ENCODE measurements around the gene AKAP13. TPM values are rescaled to one million over a fixed set of nuclear protein-coding genes. Genes with fewer than 3 reads are reported as not detected.

AKAP13 gene
- polyA plus RNA-seq, 1 of the 3 experiments (the other 2 are of a cell fraction): 8.4 TPM

DNA sequence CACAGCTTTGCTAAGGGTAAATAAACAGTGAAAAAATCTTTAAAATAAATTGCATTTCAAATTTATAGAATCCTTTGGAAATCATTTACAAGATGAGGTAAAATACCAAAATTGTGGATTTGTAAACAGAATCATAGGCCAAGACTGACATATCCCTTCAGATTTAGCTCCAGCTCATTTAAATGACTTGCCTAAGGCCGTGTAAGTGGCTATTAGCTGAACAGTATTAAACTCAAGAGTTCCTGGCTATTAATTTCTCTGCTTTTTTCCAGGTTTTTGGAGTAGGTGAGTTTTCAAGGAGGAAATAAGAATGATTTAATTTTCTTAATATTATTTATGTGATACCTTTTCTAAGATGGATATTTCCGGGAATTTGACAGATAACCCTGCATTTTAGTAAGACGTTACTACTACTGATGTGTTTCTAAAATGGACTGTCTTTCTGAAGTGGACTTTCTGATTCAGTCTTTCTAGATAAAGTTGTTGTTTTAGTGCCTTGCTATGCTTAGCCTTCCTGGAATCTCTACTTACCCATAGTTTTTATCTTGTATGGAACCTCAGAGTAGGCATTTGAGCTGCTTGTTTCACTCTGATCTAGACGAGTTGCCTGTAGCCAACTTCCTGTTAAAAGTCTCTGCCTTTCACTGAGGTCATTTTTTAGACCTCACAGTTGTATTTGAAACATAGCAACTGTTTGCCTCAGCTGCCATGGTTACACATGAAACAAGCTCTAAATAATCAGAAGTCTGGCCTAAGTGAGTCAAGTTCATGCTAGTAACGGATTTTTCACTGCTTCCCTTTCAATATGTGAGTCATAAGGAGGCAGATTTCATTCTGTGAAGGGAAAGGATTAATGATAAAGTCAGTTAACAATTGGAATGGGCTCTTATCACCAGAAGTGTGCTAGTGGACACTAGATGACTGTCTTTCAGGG is 287.4 kb downstream of the AKAP13 start (continued):
- TF ChIP-seq, protein P1, sequence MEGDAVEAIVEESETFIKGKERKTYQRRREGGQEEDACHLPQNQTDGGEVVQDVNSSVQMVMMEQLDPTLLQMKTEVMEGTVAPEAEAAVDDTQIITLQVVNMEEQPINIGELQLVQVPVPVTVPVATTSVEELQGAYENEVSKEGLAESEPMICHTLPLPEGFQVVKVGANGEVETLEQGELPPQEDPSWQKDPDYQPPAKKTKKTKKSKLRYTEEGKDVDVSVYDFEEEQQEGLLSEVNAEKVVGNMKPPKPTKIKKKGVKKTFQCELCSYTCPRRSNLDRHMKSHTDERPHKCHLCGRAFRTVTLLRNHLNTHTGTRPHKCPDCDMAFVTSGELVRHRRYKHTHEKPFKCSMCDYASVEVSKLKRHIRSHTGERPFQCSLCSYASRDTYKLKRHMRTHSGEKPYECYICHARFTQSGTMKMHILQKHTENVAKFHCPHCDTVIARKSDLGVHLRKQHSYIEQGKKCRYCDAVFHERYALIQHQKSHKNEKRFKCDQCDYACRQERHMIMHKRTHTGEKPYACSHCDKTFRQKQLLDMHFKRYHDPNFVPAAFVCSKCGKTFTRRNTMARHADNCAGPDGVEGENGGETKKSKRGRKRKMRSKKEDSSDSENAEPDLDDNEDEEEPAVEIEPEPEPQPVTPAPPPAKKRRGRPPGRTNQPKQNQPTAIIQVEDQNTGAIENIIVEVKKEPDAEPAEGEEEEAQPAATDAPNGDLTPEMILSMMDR (IDR thresholded peaks at IDR 0.05): no peak
- TF ChIP-seq FOXM1 (IDR thresholded peaks at IDR 0.05; ENCODE audit: low read depth) (peak; percentile 78; the same call in 1 of the 2 replicates), JUND (IDR thresholded peaks at IDR 0.05) (peak; percentile 84), TEAD4 (IDR thresholded peaks at IDR 0.05; ENCODE audit: borderline replicate concordance, insufficient read depth) (no peak), MEF2A (IDR thresholded peaks at IDR 0.05; ENCODE audit: borderline replicate concordance, low read depth) (0 out of 2 replicates have a peak, but pooled peaks have one; percentile 27), RXRA (IDR thresholded peaks at IDR 0.05; ENCODE audit: borderline replicate concordance, low read depth) (peak; percentile 23; the same call in 1 of the 2 replicates), RFX5 (IDR thresholded peaks at IDR 0.05; ENCODE audit: low read length) (no peak), POLR2AphosphoS5 (IDR thresholded peaks at IDR 0.05; ENCODE audit: low read depth, low read length) (peak; percentile 11; the same call in 1 of the 2 replicates)
- TF ChIP-seq, protein P2, sequence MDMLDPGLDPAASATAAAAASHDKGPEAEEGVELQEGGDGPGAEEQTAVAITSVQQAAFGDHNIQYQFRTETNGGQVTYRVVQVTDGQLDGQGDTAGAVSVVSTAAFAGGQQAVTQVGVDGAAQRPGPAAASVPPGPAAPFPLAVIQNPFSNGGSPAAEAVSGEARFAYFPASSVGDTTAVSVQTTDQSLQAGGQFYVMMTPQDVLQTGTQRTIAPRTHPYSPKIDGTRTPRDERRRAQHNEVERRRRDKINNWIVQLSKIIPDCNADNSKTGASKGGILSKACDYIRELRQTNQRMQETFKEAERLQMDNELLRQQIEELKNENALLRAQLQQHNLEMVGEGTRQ (IDR thresholded peaks at IDR 0.05; ENCODE audit: borderline replicate concordance, low read depth, low read length): no peak
- TF ChIP-seq, protein P3, sequence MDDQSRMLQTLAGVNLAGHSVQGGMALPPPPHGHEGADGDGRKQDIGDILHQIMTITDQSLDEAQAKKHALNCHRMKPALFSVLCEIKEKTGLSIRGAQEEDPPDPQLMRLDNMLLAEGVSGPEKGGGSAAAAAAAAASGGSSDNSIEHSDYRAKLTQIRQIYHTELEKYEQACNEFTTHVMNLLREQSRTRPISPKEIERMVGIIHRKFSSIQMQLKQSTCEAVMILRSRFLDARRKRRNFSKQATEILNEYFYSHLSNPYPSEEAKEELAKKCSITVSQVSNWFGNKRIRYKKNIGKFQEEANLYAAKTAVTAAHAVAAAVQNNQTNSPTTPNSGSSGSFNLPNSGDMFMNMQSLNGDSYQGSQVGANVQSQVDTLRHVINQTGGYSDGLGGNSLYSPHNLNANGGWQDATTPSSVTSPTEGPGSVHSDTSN (IDR thresholded peaks at IDR 0.05): peak; percentile 92

DNA sequence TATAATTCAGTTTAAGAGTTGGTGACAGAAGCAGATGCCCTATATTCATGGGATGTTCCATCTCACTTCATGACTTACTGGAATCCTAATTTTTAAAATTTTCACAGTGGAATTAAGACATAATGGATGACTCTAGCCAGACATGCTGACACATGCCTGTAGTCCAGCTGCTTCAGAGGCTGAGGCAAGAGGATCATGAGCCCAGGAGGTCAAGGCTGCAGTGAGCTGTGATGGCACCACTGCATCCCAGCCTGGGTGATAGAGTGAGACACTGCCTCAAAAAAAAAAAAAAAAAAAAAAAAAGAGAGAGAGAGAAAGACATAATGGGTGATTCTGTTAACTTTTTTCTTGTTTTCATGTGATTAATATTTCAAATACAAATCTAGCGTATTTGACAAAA is 290.8 kb downstream of the AKAP13 start:
- H3K4me1 ChIP-seq (ENCODE audit: control insufficient read depth in 1 of 2, insufficient read depth in 2 of 2, low read depth in 1 of 2, low read length in 1 of 2): peaks cover 0 to 21% of the 10 kb centered on the region in 2 experiments; a peak in 2 of 4 replicates
- H3K4me3 ChIP-seq (ENCODE audit: low read depth in 2 of 2, low read length in 1 of 2): no peak overlapping the region
- H3K27ac ChIP-seq (ENCODE audit: low read depth in 2 of 2, low read length in 1 of 2): peak overlapping the region in 1 of 2 experiments; percentile 2; a peak in 1 of 4 replicates
- no peak for TF ChIP-seq FOSL2 (IDR thresholded peaks at IDR 0.05; ENCODE audit: borderline replicate concordance, low read depth)
- TF ChIP-seq TAF1 (IDR thresholded peaks at IDR 0.05; ENCODE audit: borderline replicate concordance, low read depth, low read length): no peak
- TF ChIP-seq, protein P4, sequence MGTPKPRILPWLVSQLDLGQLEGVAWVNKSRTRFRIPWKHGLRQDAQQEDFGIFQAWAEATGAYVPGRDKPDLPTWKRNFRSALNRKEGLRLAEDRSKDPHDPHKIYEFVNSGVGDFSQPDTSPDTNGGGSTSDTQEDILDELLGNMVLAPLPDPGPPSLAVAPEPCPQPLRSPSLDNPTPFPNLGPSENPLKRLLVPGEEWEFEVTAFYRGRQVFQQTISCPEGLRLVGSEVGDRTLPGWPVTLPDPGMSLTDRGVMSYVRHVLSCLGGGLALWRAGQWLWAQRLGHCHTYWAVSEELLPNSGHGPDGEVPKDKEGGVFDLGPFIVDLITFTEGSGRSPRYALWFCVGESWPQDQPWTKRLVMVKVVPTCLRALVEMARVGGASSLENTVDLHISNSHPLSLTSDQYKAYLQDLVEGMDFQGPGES (IDR thresholded peaks at IDR 0.05; ENCODE audit: low read depth, low read length): no peak
- no peak for TF ChIP-seq SIN3A (IDR thresholded peaks at IDR 0.05; ENCODE audit: borderline replicate concordance, low read depth, low read length)
- no peak for TF ChIP-seq POLR2AphosphoS5 (IDR thresholded peaks at IDR 0.05; ENCODE audit: low read depth, low read length)
- no peak for TF ChIP-seq FOXJ3 (CRISPR knock-in tag; IDR thresholded peaks at IDR 0.05)
- no peak for TF ChIP-seq RFX5 (IDR thresholded peaks at IDR 0.05; ENCODE audit: low read length)
- TF ChIP-seq GATA2 (CRISPR knock-in tag; IDR thresholded peaks at IDR 0.05): no peak
- no peak overlapping the region for H2AFZ ChIP-seq (ENCODE audit: low read depth)
- H3K9me3 ChIP-seq: no peaks in the 10 kb centered on the region
- DNase-seq: no peak
- POLR2A ChIA-PET: no interaction called here
- peaks cover 27% of the 10 kb centered on the region for H3F3A ChIP-seq (replicated peaks; ENCODE audit: insufficient read depth)
- WGBS (ENCODE audit: low lambda C conversion rate): 97% methylated on average over 1 of the region's 1 CpG
- H3K27me3 ChIP-seq (ENCODE audit: insufficient read depth): no peaks in the 10 kb centered on the region
- H3K4me2 ChIP-seq: no peak overlapping the region
- peaks cover 18 to 37% of the 10 kb centered on the region in 2 experiments for H3K36me3 ChIP-seq (replicated peaks in 1 of 2; ENCODE audit: control insufficient read depth in 1 of 2, insufficient read depth in 2 of 2, low read length in 1 of 2)
- no peaks in the 10 kb centered on the region for H4K20me1 ChIP-seq (ENCODE audit: insufficient read depth)
- H3K9ac ChIP-seq: no peak overlapping the region
- CTCF ChIA-PET: no interaction called here
- H3K79me2 ChIP-seq (ENCODE audit: insufficient read depth): no peaks in the 10 kb centered on the region
- no peaks in the 10 kb centered on the region for H3K9me2 ChIP-seq

All from SK-N-SH (cell line).